ENCODE data around the gene COL9A3.

DNA sequence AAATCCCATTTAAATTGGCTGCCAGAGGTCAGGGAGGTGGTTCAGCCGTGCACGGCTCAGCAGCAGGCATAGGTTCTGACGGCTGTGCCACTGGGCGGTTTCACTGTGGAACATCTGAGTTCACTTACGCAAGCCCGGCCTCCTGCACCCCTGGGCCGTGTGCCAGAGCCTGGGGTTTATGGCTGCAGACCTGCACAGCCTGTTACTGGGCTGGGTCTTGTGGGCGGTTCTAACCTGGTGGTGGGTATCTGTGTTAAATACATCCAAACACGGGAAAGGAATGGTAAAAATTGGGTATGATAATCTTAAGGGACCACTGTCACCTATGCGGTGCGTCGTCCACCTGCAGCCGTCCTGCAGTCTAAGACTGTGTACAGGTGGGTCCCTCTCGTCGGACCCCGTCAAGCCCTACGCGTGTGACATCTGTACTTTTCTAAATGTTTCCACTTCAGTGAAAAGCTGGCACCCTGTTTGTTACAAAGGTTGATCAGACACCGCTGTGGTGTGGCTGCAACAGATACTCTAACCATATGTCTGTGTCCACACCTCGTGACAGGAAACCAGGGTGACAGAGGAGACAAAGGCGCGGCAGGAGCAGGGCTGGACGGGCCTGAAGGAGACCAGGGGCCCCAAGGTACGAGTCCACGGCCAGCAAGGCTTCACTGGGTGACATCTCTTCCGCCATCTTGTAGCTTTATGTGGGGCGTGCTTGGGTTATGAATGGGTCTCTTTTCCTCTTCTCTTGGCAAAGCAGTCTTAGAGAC, 21.5 kb downstream of the COL9A3 start:
- no peak for TF ChIP-seq EZH2 (IDR thresholded peaks at IDR 0.05)
- TF ChIP-seq, protein P1, sequence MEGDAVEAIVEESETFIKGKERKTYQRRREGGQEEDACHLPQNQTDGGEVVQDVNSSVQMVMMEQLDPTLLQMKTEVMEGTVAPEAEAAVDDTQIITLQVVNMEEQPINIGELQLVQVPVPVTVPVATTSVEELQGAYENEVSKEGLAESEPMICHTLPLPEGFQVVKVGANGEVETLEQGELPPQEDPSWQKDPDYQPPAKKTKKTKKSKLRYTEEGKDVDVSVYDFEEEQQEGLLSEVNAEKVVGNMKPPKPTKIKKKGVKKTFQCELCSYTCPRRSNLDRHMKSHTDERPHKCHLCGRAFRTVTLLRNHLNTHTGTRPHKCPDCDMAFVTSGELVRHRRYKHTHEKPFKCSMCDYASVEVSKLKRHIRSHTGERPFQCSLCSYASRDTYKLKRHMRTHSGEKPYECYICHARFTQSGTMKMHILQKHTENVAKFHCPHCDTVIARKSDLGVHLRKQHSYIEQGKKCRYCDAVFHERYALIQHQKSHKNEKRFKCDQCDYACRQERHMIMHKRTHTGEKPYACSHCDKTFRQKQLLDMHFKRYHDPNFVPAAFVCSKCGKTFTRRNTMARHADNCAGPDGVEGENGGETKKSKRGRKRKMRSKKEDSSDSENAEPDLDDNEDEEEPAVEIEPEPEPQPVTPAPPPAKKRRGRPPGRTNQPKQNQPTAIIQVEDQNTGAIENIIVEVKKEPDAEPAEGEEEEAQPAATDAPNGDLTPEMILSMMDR (IDR thresholded peaks at IDR 0.05): no peak

All from neural progenitor cell (in vitro differentiated cells).